GM12872 (cell line): ENCODE results near the gene PLCB1.

Source experiments
- TF ChIP-seq, protein P1 (sequence below): IDR thresholded peaks from 3 replicates; pipeline ENCODE4 v1.5.1; 2011; ENCODE audit warnings: low read depth, mild to moderate bottlenecking, low read length, moderate library complexity; ENCODE audit not compliant: insufficient read depth

Gene PLCB1

DNA sequence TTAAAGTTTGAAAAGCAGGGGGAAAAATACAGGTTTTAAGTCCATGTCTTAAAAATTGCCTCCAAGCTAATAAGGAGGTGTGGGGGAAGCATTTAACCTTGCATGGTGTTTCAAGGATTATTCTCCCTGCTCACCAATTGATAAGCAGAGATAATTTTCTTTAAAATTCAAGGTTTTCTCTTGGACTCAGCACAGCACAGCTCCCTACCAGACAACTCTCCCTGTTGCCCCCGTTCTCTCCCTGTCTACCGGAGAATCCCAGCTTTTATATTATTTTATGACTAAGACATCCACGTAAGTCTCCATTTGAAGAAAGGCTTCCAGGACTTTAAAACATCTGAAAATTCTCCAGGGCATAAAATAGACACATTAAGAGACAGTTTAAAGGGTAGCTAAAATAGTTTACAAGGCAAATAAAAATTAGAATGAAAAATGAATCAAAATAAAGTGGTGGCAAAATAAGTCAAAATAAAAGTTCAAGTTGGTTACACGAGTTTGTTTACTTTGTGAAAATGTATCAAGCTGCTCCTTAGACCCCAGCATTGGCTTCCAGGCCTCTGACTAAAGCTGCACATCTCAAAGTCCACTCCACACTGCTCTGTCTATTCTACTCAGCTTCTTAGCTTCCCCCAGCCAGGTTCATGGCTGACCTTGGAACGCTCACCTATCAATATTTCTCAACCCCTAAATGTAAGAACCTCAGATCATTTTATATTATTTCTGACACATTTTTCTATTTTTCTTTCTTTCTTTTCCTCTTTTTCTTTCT is 748.2 kb downstream of the PLCB1 start:
- TF ChIP-seq, protein P1, sequence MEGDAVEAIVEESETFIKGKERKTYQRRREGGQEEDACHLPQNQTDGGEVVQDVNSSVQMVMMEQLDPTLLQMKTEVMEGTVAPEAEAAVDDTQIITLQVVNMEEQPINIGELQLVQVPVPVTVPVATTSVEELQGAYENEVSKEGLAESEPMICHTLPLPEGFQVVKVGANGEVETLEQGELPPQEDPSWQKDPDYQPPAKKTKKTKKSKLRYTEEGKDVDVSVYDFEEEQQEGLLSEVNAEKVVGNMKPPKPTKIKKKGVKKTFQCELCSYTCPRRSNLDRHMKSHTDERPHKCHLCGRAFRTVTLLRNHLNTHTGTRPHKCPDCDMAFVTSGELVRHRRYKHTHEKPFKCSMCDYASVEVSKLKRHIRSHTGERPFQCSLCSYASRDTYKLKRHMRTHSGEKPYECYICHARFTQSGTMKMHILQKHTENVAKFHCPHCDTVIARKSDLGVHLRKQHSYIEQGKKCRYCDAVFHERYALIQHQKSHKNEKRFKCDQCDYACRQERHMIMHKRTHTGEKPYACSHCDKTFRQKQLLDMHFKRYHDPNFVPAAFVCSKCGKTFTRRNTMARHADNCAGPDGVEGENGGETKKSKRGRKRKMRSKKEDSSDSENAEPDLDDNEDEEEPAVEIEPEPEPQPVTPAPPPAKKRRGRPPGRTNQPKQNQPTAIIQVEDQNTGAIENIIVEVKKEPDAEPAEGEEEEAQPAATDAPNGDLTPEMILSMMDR, result no peak

DNA sequence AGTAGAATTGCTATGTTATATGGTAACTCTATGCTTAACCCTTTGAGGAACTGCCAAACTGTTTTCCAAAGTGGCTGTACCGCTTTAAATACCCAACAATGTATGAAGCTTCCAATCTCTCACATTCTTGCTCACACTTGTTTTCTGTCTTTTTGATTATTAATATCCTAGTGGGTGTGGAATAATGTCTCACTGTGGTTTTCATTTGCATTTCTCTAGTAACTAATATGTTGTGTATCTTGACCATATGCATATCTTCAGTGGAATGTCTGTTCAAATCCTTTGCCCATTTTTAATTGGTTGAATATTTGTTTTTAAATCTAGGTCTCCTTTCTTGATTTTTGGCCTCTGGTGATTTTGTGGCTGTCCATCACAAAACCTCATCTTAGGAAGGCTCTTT is 759.0 kb downstream of the PLCB1 start:
- TF ChIP-seq, protein P1, result no peak

DNA sequence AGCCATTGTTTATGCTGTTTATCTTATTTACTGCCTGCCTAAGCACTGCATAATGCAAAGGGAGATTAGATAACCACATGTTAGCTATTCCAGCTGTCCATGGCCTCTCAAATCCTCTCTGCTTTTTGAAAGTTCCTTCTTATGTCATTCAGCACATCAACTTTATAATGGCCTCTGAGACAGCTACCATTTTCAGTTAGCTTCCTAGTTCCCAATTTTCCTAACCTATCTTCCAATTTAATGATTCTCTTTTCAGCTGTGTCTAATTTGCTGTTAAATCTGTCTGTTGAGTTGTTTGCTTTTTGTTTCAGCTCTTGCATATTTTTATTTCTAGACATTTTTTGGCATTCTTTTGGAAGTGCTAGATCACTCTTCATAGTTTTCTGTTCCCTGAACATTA is 763.4 kb downstream of the PLCB1 start:
- TF ChIP-seq, protein P1, result no peak

DNA sequence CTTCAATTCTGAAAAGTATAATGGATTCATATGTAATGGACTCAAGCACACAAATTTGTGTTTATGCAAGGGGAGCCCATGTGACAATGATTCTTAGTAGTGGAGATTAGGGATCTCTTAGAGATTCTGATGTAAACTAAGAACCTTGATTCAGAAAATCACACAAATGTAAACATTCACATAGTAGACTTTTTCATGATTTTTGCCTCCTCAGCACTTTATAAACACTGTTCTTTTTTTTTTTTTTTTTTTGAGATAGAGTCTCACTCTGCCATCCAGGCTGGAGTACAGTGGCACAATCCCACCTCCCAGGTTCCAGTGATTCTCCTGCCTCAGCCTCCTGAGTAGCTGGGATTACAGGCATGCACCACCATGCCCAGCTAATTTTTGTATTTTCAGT is 766.8 kb downstream of the PLCB1 start:
- TF ChIP-seq, protein P1, result no peak

DNA sequence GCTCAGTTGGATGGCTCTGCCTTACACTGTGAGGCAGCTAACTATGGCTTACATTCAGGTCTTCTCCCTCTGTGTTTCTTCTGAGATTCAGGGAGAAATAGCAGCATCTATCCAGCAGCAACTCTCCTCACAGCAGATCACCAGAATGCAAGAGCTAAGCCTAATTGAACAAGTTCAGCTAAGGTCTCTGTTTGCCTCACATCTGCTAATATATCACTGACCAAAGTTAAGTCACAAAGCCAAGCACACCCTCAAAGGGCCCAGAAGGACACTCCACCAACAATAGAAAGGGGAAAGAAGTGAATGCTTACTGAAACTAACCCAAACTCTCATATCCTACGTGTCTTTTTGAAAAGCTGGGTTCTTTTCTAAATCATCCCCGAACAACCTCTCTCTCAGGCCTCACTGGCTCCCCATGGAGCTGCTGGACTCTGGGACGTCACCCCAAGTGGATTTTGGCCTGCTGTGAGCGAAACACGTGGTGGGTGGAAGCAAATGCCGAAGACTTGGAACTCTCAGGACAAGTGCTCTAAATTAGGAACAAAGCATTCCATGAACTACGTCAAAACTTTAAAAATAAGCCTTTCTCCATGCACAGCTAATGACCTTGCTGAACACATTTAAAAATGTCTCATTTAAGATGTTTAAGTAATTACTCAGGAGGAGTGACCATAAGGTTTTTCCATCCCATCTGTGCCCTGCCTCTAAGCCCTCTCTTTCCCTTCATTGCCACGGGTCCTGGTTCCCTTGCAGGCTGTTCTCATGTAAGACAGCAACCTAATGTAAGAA is 769.4 kb downstream of the PLCB1 start:
- TF ChIP-seq, protein P1, result no peak

DNA sequence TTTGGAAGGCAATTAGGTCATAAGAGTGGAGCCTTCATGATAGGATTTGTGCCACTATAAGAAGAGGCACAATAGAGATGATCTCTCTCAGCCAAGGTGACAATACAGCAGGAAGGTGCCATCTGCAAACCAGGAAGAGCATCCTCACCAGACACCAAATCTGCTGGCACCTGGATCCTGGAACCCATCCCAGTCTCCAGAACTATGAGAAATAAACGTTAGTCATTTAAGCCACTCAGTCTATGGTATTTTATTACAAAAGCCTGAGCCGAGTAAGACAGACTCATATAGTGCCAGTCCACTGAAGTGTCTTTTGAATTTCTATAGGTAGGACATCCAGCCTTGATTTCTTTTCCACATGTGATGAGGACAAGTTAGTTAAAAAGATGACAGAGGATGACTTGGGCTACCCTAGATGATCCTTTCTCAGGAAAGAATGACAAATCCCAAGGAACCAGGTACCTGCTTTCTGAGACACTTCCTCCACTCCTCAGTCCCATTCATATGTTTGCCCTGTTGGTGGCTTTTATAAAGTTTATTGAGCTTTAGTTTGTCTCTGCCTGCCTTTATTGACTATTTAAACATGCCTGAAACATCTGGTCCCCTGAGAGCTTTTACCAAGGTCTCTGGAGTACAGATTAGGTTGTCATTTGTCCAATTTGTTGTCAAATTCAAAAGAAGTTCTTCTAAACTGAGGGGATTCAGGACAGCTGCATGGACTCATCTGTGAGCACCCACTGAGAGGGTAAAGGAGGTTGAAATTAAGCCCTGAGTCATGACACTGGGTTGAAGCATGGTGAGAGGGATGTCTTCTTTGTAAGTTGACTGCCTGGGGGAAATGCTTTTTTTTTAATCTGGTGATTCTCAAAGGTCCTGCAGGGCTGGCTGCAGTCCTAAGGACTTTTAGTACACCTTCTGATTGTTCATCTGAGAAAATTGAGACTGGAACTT is 771.9 kb downstream of the PLCB1 start:
- TF ChIP-seq, protein P1, result no peak

DNA sequence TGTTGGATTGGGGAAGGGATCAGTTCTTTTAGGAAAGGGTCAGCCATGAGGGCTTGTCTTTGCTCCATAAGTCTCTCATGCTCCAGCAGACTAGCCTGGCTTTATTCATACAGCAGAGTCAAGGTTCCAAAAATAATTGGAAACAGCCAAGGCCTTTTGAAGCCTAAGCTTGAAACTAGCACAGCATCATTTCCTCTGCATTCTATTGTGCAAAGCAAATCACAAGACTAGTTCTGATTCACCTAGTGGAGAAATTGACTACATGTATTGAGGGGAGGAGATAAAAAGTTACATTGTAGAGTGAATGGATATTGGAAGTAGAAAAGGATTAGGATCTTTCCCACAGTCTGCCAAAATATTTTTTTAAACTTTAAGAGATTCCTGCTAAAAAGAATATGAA is 777.5 kb downstream of the PLCB1 start:
- TF ChIP-seq, protein P1, result no peak
